GM19452 (cell line): Measurements from ENCODE around the gene NFE2L1.
"Not testable (repeated sequence)": the region's sequence is repeated elsewhere in the genome, so short reads cannot be mapped to it uniquely, and the experiment has no call there.

Experiments
- ATAC-seq: cut with Tn5 transposase; IDR thresholded peaks from one replicate; pipeline ENCODE4 v1.9.1; 2021; ENCODE audit not compliant: unreplicated experiment

Gene NFE2L1

GRCh38 chr17:48067245-48067644, 19.1 kb downstream of the NFE2L1 start:
- no peak for ATAC-seq

- ATAC-seq: not testable (repeated sequence)
Observed at GRCh38 chr17:48067808-48068207, 19.6 kb downstream of the NFE2L1 start.

- ATAC-seq: no peak
Observed at GRCh38 chr17:48068491-48068961, 20.4 kb downstream of the NFE2L1 start.

- no peak for ATAC-seq
Observed at GRCh38 chr17:48070195-48070594, 22.0 kb downstream of the NFE2L1 start.

- no peak for ATAC-seq
Observed at GRCh38 chr17:48071654-48072053, 23.5 kb downstream of the NFE2L1 start.

GRCh38 chr17:48072811-48073210, 24.7 kb downstream of the NFE2L1 start:
- not testable (repeated sequence) for ATAC-seq

GRCh38 chr17:48073566-48074094, 25.5 kb downstream of the NFE2L1 start:
- not testable (repeated sequence) for ATAC-seq

GRCh38 chr17:48074322-48075081, 26.3 kb downstream of the NFE2L1 start:
- no peak for ATAC-seq

GRCh38 chr17:48077152-48077551, 29.0 kb downstream of the NFE2L1 start:
- not testable (repeated sequence) for ATAC-seq

GRCh38 chr17:48081858-48082257, 33.7 kb downstream of the NFE2L1 start:
- ATAC-seq: no peak

GRCh38 chr17:48084932-48085331, 36.8 kb downstream of the NFE2L1 start:
- no peak for ATAC-seq

GRCh38 chr17:48093341-48094045, 45.3 kb downstream of the NFE2L1 start:
- ATAC-seq: no peak

GRCh38 chr17:48095611-48096010, 47.5 kb downstream of the NFE2L1 start:
- no peak for ATAC-seq

- no peak for ATAC-seq
Observed at GRCh38 chr17:48100160-48100559, 52.0 kb downstream of the NFE2L1 start.

GRCh38 chr17:48100591-48101011, 52.4 kb downstream of the NFE2L1 start:
- no peak for ATAC-seq

- peak; percentile 92 for ATAC-seq
Observed at GRCh38 chr17:48101012-48101720, 53.0 kb downstream of the NFE2L1 start, which contains the start of gene CBX1. Gene CBX1 (minus strand): TSS chr17:48101478. CDS start chr17:48077004, 24,474 bp downstream.

- no peak for ATAC-seq
Observed at GRCh38 chr17:48102043-48102750, 54.0 kb downstream of the NFE2L1 start.

GRCh38 chr17:48102798-48103715, 54.9 kb downstream of the NFE2L1 start:
- no peak for ATAC-seq

GRCh38 chr17:48104440-48104839, 56.3 kb downstream of the NFE2L1 start:
- ATAC-seq: no peak

GRCh38 chr17:48106802-48107136, 58.6 kb downstream of the NFE2L1 start:
- no peak for ATAC-seq
